D341Med (cell line): ENCODE results near the gene SLC10A6.

Experiments used
- DNase-seq: peaks from one replicate; pipeline ENCODE4 v3.0.0; 2012; ENCODE audit warnings: low spot score

The SLC10A6 gene

GRCh38 chr4:86778175-86778574 is 71.0 kb downstream of the SLC10A6 start:
- DNase-seq: no peak

DNA sequence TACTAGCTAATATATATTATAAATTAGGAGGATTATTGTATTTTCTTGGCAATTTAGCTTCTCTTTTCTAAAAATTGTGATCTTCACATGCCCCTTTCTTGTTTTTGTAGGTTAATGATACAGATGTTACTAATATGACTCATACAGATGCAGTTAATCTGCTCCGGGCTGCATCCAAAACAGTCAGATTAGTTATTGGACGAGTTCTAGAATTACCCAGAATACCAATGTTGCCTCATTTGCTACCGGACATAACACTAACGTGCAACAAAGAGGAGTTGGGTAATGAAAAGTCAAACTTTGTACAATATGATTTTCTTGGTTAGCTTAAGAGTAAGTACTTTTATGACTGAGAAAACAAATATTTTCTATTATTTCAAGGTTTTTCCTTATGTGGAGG is 74.1 kb downstream of the SLC10A6 start:
- no peak for DNase-seq
